Ovary (tissue), 3 donors: ENCODE data around the gene TRUB1.

Source experiments
- EP300 ChIP-seq: sonication (generic); formaldehyde crosslinking; IDR thresholded peaks from one replicate; pipeline ENCODE4 v1.6.1; 2017; ENCODE audit warnings: antibody characterized with exemption
- POLR2A ChIP-seq: fragments of 450-650 bp; IDR thresholded peaks from one replicate; pipeline ENCODE4 v1.6.1; 2017; ENCODE audit warnings: antibody characterized with exemption, mild to moderate bottlenecking, moderate library complexity
- TF ChIP-seq, protein P1 (sequence below), 3 donors: fragments of 450-650 bp in 2 of 3; fragments of 200-600 bp in 1 of 3; IDR thresholded peaks; one replicate each; pipeline versions ENCODE4 v1.5.1 to v1.8.0; 2016 to 2022; ENCODE audit warnings: antibody characterized with exemption in 3 of 3, mild to moderate bottlenecking in 1 of 3
- donor health status: DM: no; HTN: no; CAD: no.

DNA sequence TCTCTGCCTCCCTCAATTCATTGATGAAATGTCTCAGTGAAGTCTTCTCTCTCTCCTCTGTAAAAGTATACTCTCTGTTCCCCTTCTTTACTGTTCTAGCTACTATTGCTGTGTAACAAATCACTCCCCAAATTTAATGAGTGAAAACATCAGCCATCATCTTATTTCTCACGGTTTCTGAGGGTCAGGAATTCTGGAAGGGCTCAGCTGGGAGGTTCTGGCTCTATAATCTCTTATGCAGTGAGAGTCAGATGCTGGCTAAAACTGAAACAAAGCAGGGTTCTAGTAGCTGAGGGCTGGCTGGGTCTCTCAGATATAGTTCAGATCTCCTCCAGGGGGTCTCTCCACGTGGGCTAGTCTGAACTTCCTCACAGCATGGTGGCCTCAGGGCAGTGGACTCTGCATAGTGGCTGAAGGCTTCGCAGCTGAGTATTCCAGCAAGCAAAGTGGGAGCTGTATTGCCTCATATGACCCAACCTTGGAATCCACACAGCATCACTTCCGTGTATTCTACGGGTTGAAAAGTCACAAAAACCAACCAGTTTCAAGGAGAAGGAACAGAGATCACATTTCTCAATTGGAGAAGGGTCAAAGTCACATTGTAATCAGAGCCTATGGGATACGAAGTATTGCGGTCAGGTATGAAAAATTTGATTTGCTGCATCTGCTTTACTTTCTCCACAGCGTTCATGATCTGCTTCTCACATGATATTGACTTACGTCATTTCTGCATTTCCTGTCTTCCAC lies 80.4 kb downstream of the TRUB1 start:
- TF ChIP-seq, protein P1, sequence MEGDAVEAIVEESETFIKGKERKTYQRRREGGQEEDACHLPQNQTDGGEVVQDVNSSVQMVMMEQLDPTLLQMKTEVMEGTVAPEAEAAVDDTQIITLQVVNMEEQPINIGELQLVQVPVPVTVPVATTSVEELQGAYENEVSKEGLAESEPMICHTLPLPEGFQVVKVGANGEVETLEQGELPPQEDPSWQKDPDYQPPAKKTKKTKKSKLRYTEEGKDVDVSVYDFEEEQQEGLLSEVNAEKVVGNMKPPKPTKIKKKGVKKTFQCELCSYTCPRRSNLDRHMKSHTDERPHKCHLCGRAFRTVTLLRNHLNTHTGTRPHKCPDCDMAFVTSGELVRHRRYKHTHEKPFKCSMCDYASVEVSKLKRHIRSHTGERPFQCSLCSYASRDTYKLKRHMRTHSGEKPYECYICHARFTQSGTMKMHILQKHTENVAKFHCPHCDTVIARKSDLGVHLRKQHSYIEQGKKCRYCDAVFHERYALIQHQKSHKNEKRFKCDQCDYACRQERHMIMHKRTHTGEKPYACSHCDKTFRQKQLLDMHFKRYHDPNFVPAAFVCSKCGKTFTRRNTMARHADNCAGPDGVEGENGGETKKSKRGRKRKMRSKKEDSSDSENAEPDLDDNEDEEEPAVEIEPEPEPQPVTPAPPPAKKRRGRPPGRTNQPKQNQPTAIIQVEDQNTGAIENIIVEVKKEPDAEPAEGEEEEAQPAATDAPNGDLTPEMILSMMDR (IDR thresholded peaks at IDR 0.05), result no peak
- TF ChIP-seq EP300 (no peak), POLR2A (no peak)
